HEK293T (cell line): ENCODE data around the gene FBXL17.

Experiments
- BHLHE40 ChIP-seq: fragments of 450-650 bp; IDR thresholded peaks from 2 replicates; pipeline ENCODE4 v1.6.1; 2016; ENCODE audit warnings: mild to moderate bottlenecking, moderate library complexity, borderline replicate concordance
- FOXA1 ChIP-seq: fragments of 450-650 bp; IDR thresholded peaks from 2 replicates; pipeline ENCODE4 v1.6.1; 2016; ENCODE audit warnings: mild to moderate bottlenecking
- FOXK2 ChIP-seq: fragments of 450-650 bp; IDR thresholded peaks from 2 replicates; pipeline ENCODE4 v1.6.1; 2016; ENCODE audit warnings: mild to moderate bottlenecking
- FOXM1 ChIP-seq: fragments of 450-650 bp; IDR thresholded peaks from 2 replicates; pipeline ENCODE4 v1.6.1; 2017; ENCODE audit warnings: mild to moderate bottlenecking, borderline replicate concordance
- NFRKB ChIP-seq: fragments of 450-650 bp; IDR thresholded peaks from 2 replicates; pipeline ENCODE4 v1.6.1; 2016; ENCODE audit warnings: mild to moderate bottlenecking, moderate library complexity
- SUZ12 ChIP-seq: fragments of 450-650 bp; IDR thresholded peaks from 2 replicates; pipeline ENCODE4 v1.6.1; 2016; ENCODE audit warnings: mild to moderate bottlenecking

DNA sequence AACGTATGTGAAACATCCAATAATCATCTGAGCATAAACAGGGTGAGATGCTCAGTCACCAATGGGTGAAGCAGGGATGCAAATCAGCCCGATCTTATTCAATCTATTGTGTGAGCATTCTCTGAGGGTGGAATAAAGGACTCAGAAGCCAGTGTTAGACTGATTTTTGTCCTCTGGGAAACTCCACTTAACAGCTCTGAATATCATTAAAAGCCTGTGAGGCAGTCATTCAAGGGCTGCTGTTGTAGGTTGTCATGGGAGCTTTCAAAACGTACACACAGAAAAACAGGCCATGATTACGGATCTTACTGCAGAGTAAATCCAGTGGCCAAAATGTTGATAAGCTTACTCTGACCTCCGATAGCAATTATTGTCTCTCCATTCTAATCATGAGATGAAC, 444.7 kb downstream of the FBXL17 start:
- TF ChIP-seq FOXM1, result no peak
- no peak for TF ChIP-seq BHLHE40
- TF ChIP-seq SUZ12, result no peak
- no peak for TF ChIP-seq NFRKB
- TF ChIP-seq FOXK2, result no peak
- TF ChIP-seq FOXA1, result no peak
